LNCAP (cell line): ENCODE results near the gene ALPI.

ENCODE experiments used
- CTCF ChIP-seq: fragments of 450-650 bp; IDR thresholded peaks from 2 replicates; pipeline ENCODE4 v1.5.1; 2017; ENCODE audit warnings: mild to moderate bottlenecking

Gene ALPI

DNA sequence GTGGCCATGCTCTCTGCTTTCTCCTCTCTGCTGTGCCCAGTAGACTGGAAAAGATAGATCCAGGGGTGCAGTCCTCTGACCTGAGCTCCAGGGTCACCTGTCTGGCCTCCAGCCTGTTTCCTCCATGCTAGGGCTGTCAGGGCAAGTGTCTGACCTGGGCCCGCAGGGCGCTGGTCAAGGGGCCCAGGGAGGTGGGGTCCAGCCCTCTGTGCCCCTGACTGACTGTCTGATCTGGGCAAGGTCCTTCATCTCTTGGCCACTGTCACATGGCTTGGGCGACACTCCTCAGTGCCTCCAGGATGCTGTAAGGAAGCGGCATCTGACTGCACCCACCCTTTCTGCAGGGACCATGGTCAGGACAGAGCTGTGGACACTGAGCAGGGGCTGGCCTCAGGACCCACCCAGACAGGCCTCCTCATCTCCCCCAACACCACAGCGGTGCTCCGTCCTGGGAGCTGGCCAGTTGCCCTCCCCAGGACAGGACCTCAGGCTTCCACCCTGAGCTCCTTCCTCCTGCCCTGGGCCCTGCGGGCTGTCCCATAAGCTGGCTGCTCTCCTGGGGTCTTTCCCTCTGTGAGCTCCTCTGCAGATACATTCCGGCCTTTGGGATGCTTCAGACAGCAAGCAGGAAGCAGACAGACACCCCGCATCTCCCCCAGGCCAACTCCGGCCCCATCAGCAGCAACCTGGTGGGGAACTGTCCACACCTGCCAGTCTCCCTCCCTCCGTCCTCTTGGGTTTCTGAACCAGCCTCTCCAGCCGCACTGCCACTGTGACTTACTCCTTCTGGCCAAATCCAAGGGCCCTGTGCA is 21.2 kb upstream of the ALPI start:
- no peak for TF ChIP-seq CTCF

DNA sequence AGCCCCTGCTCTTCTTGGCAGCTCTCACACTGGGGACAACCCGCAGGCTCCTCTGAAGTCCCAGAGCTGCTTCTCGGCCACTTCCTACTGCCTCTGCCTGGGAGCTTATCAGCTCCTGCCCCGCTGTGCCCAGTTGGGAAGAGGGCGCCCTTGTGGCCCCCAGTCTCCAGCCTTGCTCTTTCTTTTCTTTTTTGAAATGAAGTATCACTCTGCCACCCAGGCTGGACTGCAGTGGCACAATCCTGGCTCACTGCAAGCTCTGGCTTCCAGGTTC is 20.6 kb upstream of the ALPI start:
- TF ChIP-seq CTCF, result no peak

DNA sequence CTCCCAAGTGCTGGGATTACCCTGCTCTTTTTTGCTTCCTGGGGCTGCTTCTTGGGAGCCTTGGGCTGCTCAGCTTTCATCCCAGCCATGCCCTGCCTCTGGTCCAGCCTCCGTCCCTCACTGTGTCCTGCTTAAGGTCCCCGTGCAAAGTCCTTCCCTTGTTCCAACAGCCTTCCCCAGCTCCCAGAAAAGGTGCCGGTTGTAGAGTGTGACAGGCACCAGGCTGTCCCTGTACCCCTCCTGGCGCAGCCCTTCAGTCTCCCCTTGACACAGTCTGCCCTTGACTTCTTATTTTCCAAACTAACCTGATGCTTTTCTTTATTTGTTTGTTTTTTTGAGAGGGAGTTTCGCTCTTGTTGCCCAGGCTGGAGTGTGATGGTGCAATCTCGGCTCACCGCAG is 20.1 kb upstream of the ALPI start:
- no peak for TF ChIP-seq CTCF

DNA sequence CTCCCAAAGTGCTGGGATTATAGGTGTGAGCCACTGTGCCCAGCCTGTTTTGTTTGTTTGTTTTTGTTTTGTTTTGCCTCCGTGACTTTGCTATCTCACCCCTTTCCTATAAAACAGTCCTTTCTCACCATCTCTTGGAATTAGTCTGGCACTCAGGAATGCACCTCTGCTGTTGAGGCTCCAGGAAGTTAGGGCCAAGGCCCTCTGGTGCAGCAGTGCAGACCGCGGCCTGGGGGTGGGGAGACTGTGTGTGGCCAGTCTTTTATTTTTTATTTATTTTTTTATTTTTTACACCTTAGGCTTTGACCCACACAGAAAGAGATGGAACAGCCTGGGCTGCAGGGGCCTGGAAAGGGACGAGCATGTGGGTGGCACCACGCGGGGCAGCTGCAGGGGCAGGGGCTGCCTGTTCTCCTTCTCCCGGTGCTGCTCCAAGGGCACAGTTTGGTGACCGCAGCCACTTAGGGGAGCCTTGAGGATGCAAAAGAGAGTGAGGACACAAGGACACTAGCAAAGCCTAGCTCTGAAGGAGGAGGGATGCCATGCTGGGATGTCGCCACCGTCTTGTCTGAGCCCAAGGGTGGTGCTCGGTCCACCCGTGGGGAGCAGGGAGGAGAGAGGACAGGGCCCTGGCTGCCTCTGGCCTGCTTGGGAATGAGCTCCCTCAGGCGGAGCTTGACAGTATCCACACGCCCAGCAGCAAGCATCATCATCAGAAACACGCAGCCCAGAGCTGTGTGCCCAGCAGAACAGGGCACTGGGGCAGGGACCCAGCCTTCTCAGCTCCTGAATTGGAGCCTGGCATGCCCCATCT is 19.4 kb upstream of the ALPI start:
- no peak for TF ChIP-seq CTCF

DNA sequence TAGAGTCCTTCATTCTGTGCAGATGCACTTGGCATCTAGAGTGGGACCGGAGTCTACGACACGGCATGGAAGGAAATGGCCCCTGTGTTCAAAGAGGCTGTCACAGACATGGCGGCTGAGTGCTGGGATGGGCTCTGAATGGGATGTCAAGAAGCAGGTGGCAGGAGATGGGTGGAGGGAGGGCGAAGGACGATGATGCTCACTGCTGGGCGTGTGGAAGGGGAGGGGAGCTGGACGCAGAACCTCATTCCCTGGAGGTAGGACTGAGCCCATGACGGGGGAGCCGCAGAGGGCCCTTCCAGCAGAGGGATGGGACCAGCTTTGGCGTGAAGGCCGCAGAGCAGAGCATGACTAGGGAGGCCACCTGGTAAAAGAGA is 18.8 kb upstream of the ALPI start:
- TF ChIP-seq CTCF, result no peak

DNA sequence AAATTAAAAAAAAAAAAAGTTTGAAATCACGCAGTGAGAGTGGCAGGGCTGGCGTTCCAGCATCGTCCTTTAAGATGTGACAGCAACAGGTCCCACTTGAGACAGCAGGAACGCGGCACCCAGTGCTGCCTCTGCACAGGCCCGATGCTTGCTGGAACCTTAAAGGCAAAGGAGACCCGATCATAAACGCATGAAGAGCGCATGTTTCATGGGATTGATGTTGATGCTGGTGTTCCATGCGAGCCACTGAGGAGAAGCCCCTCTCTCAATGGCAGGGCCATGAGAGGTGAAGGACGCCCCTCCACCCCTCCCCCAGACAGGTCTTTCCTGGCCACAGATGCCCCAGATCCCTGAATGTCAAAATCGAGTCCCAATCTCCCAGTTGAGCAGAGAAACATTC is 17.9 kb upstream of the ALPI start:
- no peak for TF ChIP-seq CTCF

GRCh38 chr2:232438951-232439757 is 16.8 kb upstream of the ALPI start:
- peak; percentile 59 for TF ChIP-seq CTCF
